Measurements from ENCODE around the gene BLOC1S4.

GRCh38 chr4:6728320-6729029, 12.5 kb downstream of the BLOC1S4 start:
- TF ChIP-seq CTCF (IDR thresholded peaks at IDR 0.05): no peak
- no peak for TF ChIP-seq POLR2A (IDR thresholded peaks at IDR 0.05)
